Amygdala (tissue), 56 donors: ENCODE results near the gene PALLD.

Experiments
- DNase-seq, 56 donors: peaks; one replicate each; lab custom pipeline; 2025; lab: John Stamatoyannopoulos, UW

Gene PALLD

DNA sequence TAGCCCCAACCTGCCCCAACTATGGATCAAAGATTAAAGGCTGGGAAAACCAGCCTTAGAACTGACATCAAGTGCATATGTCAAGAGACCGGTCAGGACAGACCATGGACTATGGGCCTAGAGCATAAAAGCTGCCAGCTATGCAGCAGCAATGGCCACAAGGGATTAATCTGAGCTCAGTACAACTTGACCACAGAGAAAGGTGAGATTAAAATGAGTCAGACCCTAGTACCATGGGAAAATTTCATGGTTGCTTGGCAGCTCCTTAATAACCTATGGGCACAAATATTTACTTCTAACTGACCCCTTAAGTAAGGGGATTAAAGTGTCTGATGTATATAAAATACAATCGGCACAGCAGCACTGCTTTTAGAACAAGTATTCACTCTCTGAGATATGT is 458.8 kb downstream of the PALLD start:
- DNase-seq = no peak

DNA sequence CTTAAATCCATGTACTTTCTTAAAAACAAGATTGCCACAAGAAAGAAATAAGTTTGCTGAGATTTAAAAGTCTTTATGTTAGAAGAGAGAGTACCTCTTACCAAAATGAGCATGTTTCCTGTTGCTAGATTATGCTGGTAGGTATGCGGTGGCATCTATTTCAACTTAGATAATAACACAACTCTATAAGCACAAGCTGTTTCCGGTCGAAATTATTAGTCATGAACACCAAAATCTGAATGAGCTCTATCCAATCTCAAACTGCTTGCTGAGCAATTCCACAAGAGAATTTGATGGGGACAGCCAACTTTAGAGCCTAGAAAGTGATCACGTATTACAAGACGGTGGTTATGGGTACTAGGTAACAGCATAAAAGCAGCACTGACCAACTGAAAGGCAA is 463.9 kb downstream of the PALLD start:
- no peak for DNase-seq

DNA sequence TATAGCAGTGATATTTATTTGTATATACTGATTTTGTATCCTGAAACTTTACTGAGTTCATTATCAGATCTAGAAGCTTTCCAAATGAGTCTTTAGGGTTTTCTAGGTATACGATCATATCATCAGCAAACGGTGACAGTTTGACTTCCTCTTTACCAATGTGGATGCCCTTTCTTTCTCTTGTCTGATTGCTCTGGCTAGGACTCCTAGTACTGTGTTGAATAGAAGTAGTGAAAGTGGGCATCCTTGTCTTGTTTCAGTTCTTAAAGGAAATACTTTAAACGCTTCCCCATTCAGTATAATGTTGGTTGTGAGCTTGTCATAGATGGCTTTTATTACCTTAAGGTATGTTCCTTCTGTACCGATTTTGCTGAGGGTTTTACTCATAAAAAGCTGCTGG is 475.7 kb downstream of the PALLD start:
- DNase-seq = no peak
